ENCODE data around the gene AXDND1. TPM values are rescaled to one million over a fixed set of nuclear protein-coding genes. Genes with fewer than 3 reads are reported as not detected.

Gene AXDND1
- total RNA-seq, 1 experiment from 2014 or later = not detected

Small RNAs within 50 kb of the gene (small RNA-seq; reads per million reads assigned to genes)
- gene MEF2AP1 = 0 reads per million in 2 experiments
- 0 to 0.06 reads per million in 2 experiments for gene RNU5F-2P

Other genes starting within 250 kb of the AXDND1 start
- 26.2 and 29.3 TPM in 2 replicates for gene ABL2, start 136.3 kb upstream of the AXDND1 start, total RNA-seq (2014; rRNA removed; shearing (Covaris generic))
- 14.4 and 22.8 TPM in 2 replicates for gene SOAT1, start 72.2 kb upstream of the AXDND1 start, total RNA-seq (2014; rRNA removed; shearing (Covaris generic))
- gene NPHS2, start 210.0 kb downstream of the AXDND1 start, total RNA-seq (2014; rRNA removed; shearing (Covaris generic)) = not detected in 2 replicates
- 0.10 and 0.14 TPM in 2 replicates for gene TDRD5, start 225.9 kb downstream of the AXDND1 start, total RNA-seq (2014; rRNA removed; shearing (Covaris generic))

Measured in NCI-H460 (cell line).